IMR-90 (cell line): ENCODE data around the gene GFER. TPM values are rescaled to one million over a fixed set of nuclear protein-coding genes. Genes with fewer than 3 reads are reported as not detected.

Experiments
- ATAC-seq: fragments of 200-7000 bp; cut with Tn5 transposase; 2 replicates; pipeline ENCODE4 v1.9.1; 2020; ENCODE audit warnings: low read depth, mild to moderate bottlenecking, moderate library complexity
- BruUV-seq: library from RNA; stranded (reverse); fragments of 400-500 nt; replicated peaks from 2 replicates; lab custom pipeline; 2021; lab: Mats Ljungman, UMichigan
- CTCF ChIA-PET: fragments of 300-600 bp; formaldehyde crosslinking; extraction: SDS; loops from one replicate; lab custom pipeline; 2021; ENCODE audit warnings: antibody characterized with exemption; lab: Yijun Ruan, JAX
- POLR2A ChIA-PET: fragments of 300-600 bp; sonication (Branson Sonifier 250); formaldehyde crosslinking; loops from one replicate; lab custom pipeline; 2022; ENCODE audit warnings: antibody characterized with exemption; ENCODE audit not compliant: unreplicated experiment; lab: Charles Lee
- DNase-seq: peaks from one replicate; pipeline ENCODE4 v3.0.0; 2013
- H2AFZ ChIP-seq: replicated peaks from 2 replicates; pipeline ENCODE3; 2013; ENCODE audit warnings: low read length, mild to moderate bottlenecking; ENCODE audit not compliant: poor library complexity
- H2AK5ac ChIP-seq: 2 replicates; pipeline ENCODE4 v1.6.1; 2013; ENCODE audit warnings: low read depth, low read length, inconsistent platforms
- H2AK9ac ChIP-seq: replicated peaks from 2 replicates; pipeline ENCODE3; 2013; ENCODE audit warnings: mild to moderate bottlenecking, low read depth, low read length, moderate library complexity; ENCODE audit not compliant: poor library complexity
- H2BK120ac ChIP-seq: 2 replicates; pipeline ENCODE4 v1.6.1; 2013; ENCODE audit warnings: low read depth, low read length, inconsistent platforms
- H2BK15ac ChIP-seq: 3 replicates; pipeline ENCODE4 v1.6.1; 2013; ENCODE audit warnings: low read depth, low read length, inconsistent platforms
- H2BK20ac ChIP-seq: 2 replicates; pipeline ENCODE4 v1.6.1; 2013; ENCODE audit warnings: low read depth, mild to moderate bottlenecking, inconsistent platforms, low read length, moderate library complexity
- H2BK5ac ChIP-seq: 2 replicates; pipeline ENCODE4 v1.6.1; 2013; ENCODE audit warnings: mild to moderate bottlenecking, low read depth, low read length, inconsistent platforms; ENCODE audit not compliant: poor library complexity, severe bottlenecking
- H3K14ac ChIP-seq: replicated peaks from 2 replicates; pipeline ENCODE4 v1.6.1; 2013; ENCODE audit warnings: low read depth, low read length, inconsistent platforms
- H3K18ac ChIP-seq: 2 replicates; pipeline ENCODE4 v1.6.1; 2013; ENCODE audit warnings: low read depth, low read length, control low read depth
- H3K23ac ChIP-seq: 2 replicates; pipeline ENCODE4 v1.6.1; 2013; ENCODE audit warnings: low read depth, low read length, inconsistent platforms
- H3K27ac ChIP-seq: 2 replicates; pipeline ENCODE4 v1.5.1; 2013; ENCODE audit warnings: mild to moderate bottlenecking, control low read depth, low read length; ENCODE audit not compliant: insufficient read depth
- H3K27me3 ChIP-seq: 2 replicates; pipeline ENCODE4 v1.6.1; 2013; ENCODE audit warnings: low read length; ENCODE audit not compliant: control insufficient read depth, insufficient read depth
- H3K36me3 ChIP-seq: 2 replicates; pipeline ENCODE4 v1.6.1; 2013; ENCODE audit warnings: low read length, mixed read lengths; ENCODE audit not compliant: control insufficient read depth, insufficient read depth
- H3K4ac ChIP-seq: 2 replicates; pipeline ENCODE4 v1.6.1; 2013; ENCODE audit warnings: low read depth, low read length, inconsistent platforms
- H3K4me1 ChIP-seq: 2 replicates; pipeline ENCODE4 v1.6.1; 2013; ENCODE audit warnings: low read length, mixed read lengths; ENCODE audit not compliant: control insufficient read depth, insufficient read depth
- H3K4me2 ChIP-seq: 2 replicates; pipeline ENCODE4 v1.6.1; 2013; ENCODE audit warnings: low read depth, mild to moderate bottlenecking, control low read depth, low read length, moderate library complexity
- H3K4me3 ChIP-seq: 2 replicates; pipeline ENCODE4 v1.5.1; 2013; ENCODE audit warnings: low read depth, mild to moderate bottlenecking, control low read depth, low read length, moderate library complexity; ENCODE audit not compliant: insufficient read depth
- H3K56ac ChIP-seq: 2 replicates; pipeline ENCODE4 v1.6.1; 2013; ENCODE audit warnings: low read length, inconsistent platforms; ENCODE audit not compliant: insufficient read depth; ENCODE audit errors: extremely low read depth
- H3K79me1 ChIP-seq, 2 experiments: 2 replicates each; pipeline ENCODE4 v1.6.1; 2013; ENCODE audit warnings: low read length in 2 of 2, inconsistent platforms in 1 of 2, low read depth in 1 of 2
- H3K9ac ChIP-seq: 2 replicates; pipeline ENCODE4 v1.6.1; 2013; ENCODE audit warnings: low read depth, low read length, control low read depth
- H3K9me1 ChIP-seq: 2 replicates; pipeline ENCODE4 v1.6.1; 2013; ENCODE audit warnings: low read length, inconsistent platforms; ENCODE audit not compliant: insufficient read depth
- H3K9me3 ChIP-seq: 2 replicates; pipeline ENCODE4 v1.6.1; 2013; ENCODE audit warnings: low read length; ENCODE audit not compliant: control insufficient read depth, insufficient read depth
- H4K20me1 ChIP-seq: 2 replicates; pipeline ENCODE4 v1.6.1; 2013; ENCODE audit warnings: low read length, inconsistent platforms; ENCODE audit not compliant: insufficient read depth
- H4K5ac ChIP-seq: 2 replicates; pipeline ENCODE4 v1.6.1; 2013; ENCODE audit warnings: mild to moderate bottlenecking, low read depth, low read length, control low read depth
- H4K8ac ChIP-seq, 2 experiments: 2 replicates each; pipeline ENCODE4 v1.6.1; 2013; ENCODE audit warnings: low read depth in 2 of 2, low read length in 2 of 2, control low read depth in 1 of 2, inconsistent platforms in 1 of 2
- H4K91ac ChIP-seq: 2 replicates; pipeline ENCODE4 v1.6.1; 2013; ENCODE audit warnings: low read depth, low read length, inconsistent platforms; ENCODE audit not compliant: insufficient read depth
- CEBPB ChIP-seq: IDR thresholded peaks from 2 replicates; pipeline ENCODE4 v1.6.1; 2012; ENCODE audit warnings: low read depth, low read length, improper control_type of control experiment
- CHD1 ChIP-seq: IDR thresholded peaks from 2 replicates; pipeline ENCODE4 v1.6.1; 2012; ENCODE audit warnings: low read depth, low read length, improper control_type of control experiment
- MAFK ChIP-seq: IDR thresholded peaks from 2 replicates; pipeline ENCODE4 v1.6.1; 2012; ENCODE audit warnings: low read depth, low read length, improper control_type of control experiment
- SMC3 ChIP-seq: fragments of 150-350 bp; IDR thresholded peaks from 2 replicates; pipeline ENCODE4 v1.6.1; 2016; ENCODE audit warnings: low read depth, mild to moderate bottlenecking, antibody characterized with exemption, low read length, moderate library complexity
- WGBS, 2 experiments: methylation state at CpG; one replicate each; pipeline versions ENCODE4 v1.1.5 to v1.1.7; 2013; ENCODE audit warnings: missing lambda C conversion rate in 2 of 2; ENCODE audit not compliant: insufficient read length in 1 of 2; ENCODE audit errors: extremely low coverage in 2 of 2; 5-methylcytosine and 5-hydroxymethylcytosine counted together
- dilution Hi-C: fragments of 300-500 bp; cut with HindIII; formaldehyde crosslinking; loops from one replicate; pipeline ENCODE4 v1.14.3; 2018; ENCODE audit warnings: low sequenced_read_pairs; ENCODE audit not compliant: unreplicated experiment
- in situ Hi-C: fragments of 300-500 bp; cut with MboI; formaldehyde crosslinking; loops from 3 replicates; pipeline ENCODE4 v1.14.3; 2019; ENCODE audit warnings: low sequenced_read_pairs, inconsistent platforms, mixed read lengths
- intact Hi-C: fragments of 100-400 bp; cut with micrococcal nuclease; formaldehyde crosslinking; loops from 2 replicates; pipeline ENCODE4 v1.10.0; 2022
- polyA plus RNA-seq, 3 experiments: library from polyadenylated mRNA; depleted of rRNA; stranded (reverse); fragments of >200 nt; gene quantifications; 2 replicates each; pipeline ENCODE4 v1.2.3, GENCODE V29; 2012; ENCODE audit warnings: low replicate concordance in 1 of 3
- total RNA-seq: library from RNA; depleted of rRNA; stranded (reverse); fragments of >200 nt; gene quantifications from 2 replicates; pipeline ENCODE4 v1.2.3, GENCODE V29; 2012
- TF ChIP-seq, protein P1 (sequence below): fragments of 150-350 bp; IDR thresholded peaks from 2 replicates; pipeline ENCODE4 v1.6.1; 2017; ENCODE audit warnings: mild to moderate bottlenecking, antibody characterized with exemption, low read length, low read depth

GFER gene
- total and polyA plus RNA-seq, 2 of the 4 experiments (the other 2 are of a cell fraction) = 6.8 to 19.8 TPM

DNA sequence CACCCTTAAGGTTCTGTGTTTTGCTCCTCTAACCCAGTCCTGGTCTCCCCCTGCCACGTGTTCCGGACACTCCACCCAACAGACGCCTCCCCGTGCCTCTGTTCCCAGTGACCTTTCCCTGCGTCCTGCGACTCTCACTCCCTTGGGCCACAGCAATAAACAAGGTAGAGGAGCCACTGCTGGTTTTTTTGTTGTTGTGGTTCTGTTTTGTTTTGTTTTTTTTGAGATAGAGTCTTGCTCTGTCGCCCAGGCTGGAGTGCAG lies 31.9 kb downstream of the GFER start:
- no TSS peak for BruUV-seq

More for the DNA sequence above, 31.9 kb downstream of the GFER start:
- Histone ChIP-seq H3K14ac (peak overlapping the region; percentile 76; the same call in 1 of the 2 replicates), H3K4me3 (no peak overlapping the region), H2BK20ac (no peak overlapping the region), H4K91ac (peak overlapping the region; percentile 6; the same call in 1 of the 2 replicates), H3K27me3 (peaks cover 18% of the 10 kb centered on the region; the same call in 1 of the 2 replicates), H4K5ac (no peak overlapping the region), H3K4me2 (no peak overlapping the region), H3K27ac (no peak overlapping the region), H3K56ac (no peak overlapping the region), H4K8ac (no peak overlapping the region), H3K9me1 (peaks cover 6% of the 10 kb centered on the region), H3K79me1 (peaks cover 0 to 2% of the 10 kb centered on the region in 2 experiments; a peak in 2 of 4 replicates), H3K18ac (no peak overlapping the region), H3K4ac (peak overlapping the region; percentile 81), H3K4me1 (peaks cover 3% of the 10 kb centered on the region; the same call in 1 of the 2 replicates), H3K9me3 (no peaks in the 10 kb centered on the region), H4K20me1 (no peaks in the 10 kb centered on the region), H2BK15ac (no peak overlapping the region; the same call in 2 of the 3 replicates), H3K9ac (no peak overlapping the region), H3K23ac (no peak overlapping the region; the same call in 1 of the 2 replicates), H2BK5ac (no peak overlapping the region), H2AK9ac (peak overlapping the region; percentile 72), H2BK120ac (peak overlapping the region; percentile 14), H2AFZ (peak overlapping the region; percentile 72), H3K36me3 (no peaks in the 10 kb centered on the region), H2AK5ac (peak overlapping the region; percentile 74)
- dilution Hi-C loops (no loop called here), in situ Hi-C loops (no loop called here), intact Hi-C loops (no loop called here)
- ATAC-seq = no peak
- ChIA-PET POLR2A (no interaction called here), CTCF (interaction anchor here (1.4 kb wide), 1 partner anchor 125 kb away, joined by 3 read pairs; no protein-coding TSS in a partner anchor)
- WGBS, 2 experiments = no CpG with 5 or more reads among the region's 7 CpGs
- no peak for DNase-seq
- TF ChIP-seq SMC3 = no peak
- TF ChIP-seq MAFK = no peak
- TF ChIP-seq CHD1 = no peak
- TF ChIP-seq, protein P1, sequence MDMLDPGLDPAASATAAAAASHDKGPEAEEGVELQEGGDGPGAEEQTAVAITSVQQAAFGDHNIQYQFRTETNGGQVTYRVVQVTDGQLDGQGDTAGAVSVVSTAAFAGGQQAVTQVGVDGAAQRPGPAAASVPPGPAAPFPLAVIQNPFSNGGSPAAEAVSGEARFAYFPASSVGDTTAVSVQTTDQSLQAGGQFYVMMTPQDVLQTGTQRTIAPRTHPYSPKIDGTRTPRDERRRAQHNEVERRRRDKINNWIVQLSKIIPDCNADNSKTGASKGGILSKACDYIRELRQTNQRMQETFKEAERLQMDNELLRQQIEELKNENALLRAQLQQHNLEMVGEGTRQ = no peak
- TF ChIP-seq CEBPB = no peak
